ENCODE results near the gene SLC30A10. TPM values are rescaled to one million over a fixed set of nuclear protein-coding genes. Genes with fewer than 3 reads are reported as not detected.
A peak's percentile ranks its signal among the peaks of the same experiment; 100 is the strongest.

Gene SLC30A10
- polyA plus RNA-seq (2011; rRNA removed) (not detected in 2 replicates), polyA minus RNA-seq (2011; rRNA and poly(A)+ RNA removed) (not detected in 2 replicates)

DNA sequence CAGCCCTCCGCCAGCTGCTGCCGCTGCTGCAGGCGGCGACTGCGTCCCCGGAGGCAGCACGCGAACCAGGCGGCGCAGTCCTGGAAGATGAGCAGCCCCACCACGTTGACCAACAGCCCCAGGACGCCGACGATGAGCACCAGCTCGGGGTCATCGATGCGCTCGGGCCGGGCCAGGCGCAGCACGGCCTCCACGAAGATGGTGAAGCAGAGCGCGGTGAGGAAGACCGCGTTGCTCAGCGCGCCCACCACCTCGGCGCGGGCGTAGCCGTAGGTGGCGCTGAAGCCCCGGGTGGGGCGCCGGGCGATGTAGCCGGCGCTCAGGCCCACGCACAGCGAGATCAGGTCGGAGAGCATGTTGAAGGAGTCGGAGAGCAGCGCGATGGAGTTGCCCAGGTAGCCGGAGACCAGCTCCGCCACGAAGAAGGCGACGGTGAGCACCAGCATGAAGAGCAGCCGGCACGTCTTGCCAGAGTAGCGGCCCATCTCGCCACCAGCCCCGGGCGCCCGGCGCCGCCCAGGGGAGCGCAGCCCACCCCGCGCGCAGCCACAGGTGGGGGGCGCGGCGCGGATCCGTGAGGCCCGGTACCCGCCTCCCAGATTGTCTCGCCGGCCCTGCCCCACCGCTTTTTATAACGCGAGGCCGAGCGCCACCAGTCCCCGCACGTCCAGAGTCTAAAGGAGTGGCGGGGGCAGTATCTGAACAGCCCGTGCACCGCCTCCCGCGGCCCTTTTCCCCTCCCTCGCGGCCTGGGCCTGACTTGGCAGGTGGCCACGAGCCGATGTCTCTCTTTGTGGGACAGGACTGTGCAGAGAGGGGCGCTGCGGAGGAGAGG is at the start of gene SLC30A10:
TSS of gene SLC30A10 (minus strand) at position 602 of the 835 bp plus-strand sequence. CDS start at position 485, 117 bp downstream.
- Histone ChIP-seq H3K36me3 (ENCODE audit: control insufficient read depth, insufficient read depth, low read length) (no peaks in the 10 kb centered on the region), H3K4me3 (ENCODE audit: low read depth, low read length) (peak within 1 kb of the TSS; percentile 32), H3K27me3 (ENCODE audit: control insufficient read depth, insufficient read depth, low read length) (peaks cover 14% of the 10 kb centered on the region)
- TF ChIP-seq CTCF (IDR thresholded peaks at IDR 0.05; ENCODE audit: insufficient read depth, low read depth, low read length) = 0 out of 2 replicates have a peak, but pooled peaks have one; percentile 12
- POLR2A ChIA-PET = no interaction called here
- DNase-seq (ENCODE audit: low read depth) = no peak
- CTCF ChIA-PET = interaction anchor here (1.0 kb wide), 1 partner anchor 15 kb away, joined by 3 read pairs; no protein-coding TSS in a partner anchor

DNA sequence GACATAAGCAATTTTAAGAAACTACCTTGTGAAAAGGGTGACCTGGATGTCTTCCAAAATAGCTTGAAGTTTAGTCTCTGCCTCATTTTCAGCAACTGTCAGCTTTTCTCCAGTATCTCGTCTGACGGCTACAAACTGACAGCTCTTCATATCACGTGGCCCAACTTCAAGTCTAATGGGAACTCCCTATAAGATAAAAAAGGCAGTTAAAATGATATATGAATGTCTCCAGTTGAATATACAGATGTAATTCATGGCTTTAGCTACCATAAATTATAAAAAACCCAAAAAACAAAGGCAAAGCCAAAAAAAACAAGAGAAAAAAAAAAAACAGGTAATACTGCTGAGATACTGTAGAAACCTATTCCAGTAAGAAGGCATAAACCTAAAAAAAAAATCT is 44.9 kb upstream of the SLC30A10 start:
- H3K27me3 ChIP-seq (ENCODE audit: control insufficient read depth, insufficient read depth, low read length) = no peaks in the 10 kb centered on the region
- POLR2A ChIA-PET = no interaction called here
- TF ChIP-seq CTCF (IDR thresholded peaks at IDR 0.05; ENCODE audit: insufficient read depth, low read depth, low read length) = no peak
- DNase-seq (ENCODE audit: low read depth) = no peak
- CTCF ChIA-PET = no interaction called here
- H3K36me3 ChIP-seq (ENCODE audit: control insufficient read depth, insufficient read depth, low read length) = peaks cover 8% of the 10 kb centered on the region
- no peak overlapping the region for H3K4me3 ChIP-seq (ENCODE audit: low read depth, low read length)

DNA sequence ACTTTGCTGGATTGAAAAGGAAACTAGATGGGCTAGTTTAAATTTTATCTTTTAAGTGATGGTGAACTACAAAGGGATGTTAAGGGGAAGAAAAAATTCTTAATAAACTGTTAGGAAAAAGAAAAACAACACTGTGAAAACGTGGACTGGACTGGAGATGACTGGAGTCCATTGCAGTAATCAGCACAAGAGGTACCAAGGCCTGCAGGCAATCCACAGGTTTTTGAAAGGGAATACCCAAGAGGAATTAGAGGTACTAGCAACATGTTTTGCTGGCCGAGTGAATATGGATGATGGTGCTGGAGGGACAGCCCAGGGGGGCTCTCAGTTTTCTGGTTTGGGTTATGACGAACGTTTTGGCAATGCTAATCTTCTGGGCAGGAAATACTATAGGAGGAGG is 39.0 kb upstream of the SLC30A10 start:
- POLR2A ChIA-PET = no interaction called here
- DNase-seq (ENCODE audit: low read depth) = no peak
- Histone ChIP-seq H3K36me3 (ENCODE audit: control insufficient read depth, insufficient read depth, low read length) (peaks cover 4% of the 10 kb centered on the region), H3K27me3 (ENCODE audit: control insufficient read depth, insufficient read depth, low read length) (no peaks in the 10 kb centered on the region), H3K4me3 (ENCODE audit: low read depth, low read length) (no peak overlapping the region)
- CTCF ChIA-PET = no interaction called here
- no peak for TF ChIP-seq CTCF (IDR thresholded peaks at IDR 0.05; ENCODE audit: insufficient read depth, low read depth, low read length)

DNA sequence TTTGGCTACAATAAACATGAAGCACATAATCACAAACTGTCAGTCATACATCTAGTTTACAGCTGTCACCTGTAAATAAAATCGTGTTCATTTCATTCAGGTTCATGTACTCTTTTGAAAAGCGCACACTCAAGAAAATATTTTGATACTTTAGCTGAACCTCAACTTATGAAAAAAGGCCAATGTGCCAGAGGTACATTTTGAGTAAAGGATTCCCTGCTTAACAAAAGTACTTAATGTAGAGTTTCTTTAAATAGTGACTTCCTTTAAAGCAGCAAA is 37.7 kb upstream of the SLC30A10 start:
- Histone ChIP-seq H3K36me3 (ENCODE audit: control insufficient read depth, insufficient read depth, low read length) (peaks cover 4% of the 10 kb centered on the region), H3K4me3 (ENCODE audit: low read depth, low read length) (no peak overlapping the region), H3K27me3 (ENCODE audit: control insufficient read depth, insufficient read depth, low read length) (no peaks in the 10 kb centered on the region)
- no peak for DNase-seq (ENCODE audit: low read depth)
- ChIA-PET POLR2A (no interaction called here), CTCF (no interaction called here)
- TF ChIP-seq CTCF (IDR thresholded peaks at IDR 0.05; ENCODE audit: insufficient read depth, low read depth, low read length) = no peak

GRCh38 chr1:219965285-219966070 is 37.1 kb upstream of the SLC30A10 start:
- ChIA-PET POLR2A (no interaction called here), CTCF (no interaction called here)
- Histone ChIP-seq H3K36me3 (ENCODE audit: control insufficient read depth, insufficient read depth, low read length) (peaks cover 4% of the 10 kb centered on the region), H3K27me3 (ENCODE audit: control insufficient read depth, insufficient read depth, low read length) (no peaks in the 10 kb centered on the region), H3K4me3 (ENCODE audit: low read depth, low read length) (no peak overlapping the region)
- no peak for TF ChIP-seq CTCF (IDR thresholded peaks at IDR 0.05; ENCODE audit: insufficient read depth, low read depth, low read length)
- DNase-seq (ENCODE audit: low read depth) = no peak
